Small intestine (tissue), 7 donors: Measurements from ENCODE around the gene ADAM15. TPM values are rescaled to one million over a fixed set of nuclear protein-coding genes. Genes with fewer than 3 reads are reported as not detected.

Source experiments
- DNase-seq, 2 donors: peaks; one replicate each; pipeline versions ENCODE4 v3.0.0 to v3.0.0-alpha.2; 2013
- FAIRE-seq: peaks from 2 replicates; lab custom pipeline; 2012; peaks lifted over from hg19 to GRCh38; lab: Jason Lieb, UNC
- H3K27ac ChIP-seq, 3 donors: one replicate each; pipeline ENCODE4 v1.5.1; 2013; ENCODE audit warnings: low read length in 2 of 3, mild to moderate bottlenecking in 2 of 3, control low read depth in 1 of 3, inconsistent platforms in 1 of 3, low read depth in 1 of 3, moderate library complexity in 1 of 3
- H3K27me3 ChIP-seq, 3 donors: one replicate each; pipeline ENCODE4 v1.6.1; 2013; ENCODE audit warnings: low read length in 3 of 3, inconsistent platforms in 1 of 3; ENCODE audit not compliant: control insufficient read depth in 3 of 3, insufficient read depth in 3 of 3
- H3K36me3 ChIP-seq, 3 donors: one replicate each; pipeline ENCODE4 v1.6.1; 2013; ENCODE audit warnings: low read length in 3 of 3, inconsistent platforms in 1 of 3, low read depth in 1 of 3, mild to moderate bottlenecking in 1 of 3, moderate library complexity in 1 of 3; ENCODE audit not compliant: control insufficient read depth in 3 of 3, insufficient read depth in 2 of 3
- H3K4me1 ChIP-seq, 3 donors: one replicate each; pipeline ENCODE4 v1.6.1; 2013; ENCODE audit warnings: low read length in 2 of 3, inconsistent platforms in 1 of 3, low read depth in 1 of 3, mild to moderate bottlenecking in 1 of 3, moderate library complexity in 1 of 3; ENCODE audit not compliant: control insufficient read depth in 3 of 3, insufficient read depth in 2 of 3
- H3K4me3 ChIP-seq, 3 donors: one replicate each; pipeline ENCODE4 v1.5.1; 2013; ENCODE audit warnings: low read length in 3 of 3, control low read depth in 1 of 3, inconsistent platforms in 1 of 3, low read depth in 1 of 3, mild to moderate bottlenecking in 1 of 3, moderate library complexity in 1 of 3
- H3K9me3 ChIP-seq, 2 donors: one replicate each; pipeline ENCODE4 v1.6.1; 2013; ENCODE audit warnings: low read depth in 1 of 2, low read length in 1 of 2; ENCODE audit not compliant: control insufficient read depth in 2 of 2, insufficient read depth in 1 of 2
- WGBS, 3 donors: extraction: QIAGEN DNeasy Blood & Tissue Kit; methylation state at CpG; one replicate each; pipeline ENCODE4 v1.1.7; 2013; 5-methylcytosine and 5-hydroxymethylcytosine counted together
- polyA plus RNA-seq, 4 donors: library from polyadenylated mRNA; stranded (reverse) in 3 of 4; unstranded in 1 of 4; fragments of 200-250 nt in 3 of 4; fragments of 120-200 nt in 1 of 4; gene quantifications; one replicate each; pipeline versions ENCODE4 v1.2.1 to v1.2.3, GENCODE V29; 2013
- donor health status: healthy with polysubstance abuse.
- donor health status: control.
- donor health status: control.
- donor health status: Bipolar disorder and iron deficiency.
- donor health status: healthy.

ADAM15 gene
- polyA plus RNA-seq, 4 donors = 24.9 to 206 (median 147) TPM

GRCh38 chr1:155049651-155050559 lies 1.2 kb upstream of the ADAM15 start:
- Histone ChIP-seq H3K36me3 (peaks cover 0 to 13% (median 0%) of the 10 kb centered on the region in 3 donors), H3K27ac (peak overlapping the region; percentile 88 to 97 (median 95)), H3K27me3 (no peaks in the 10 kb centered on the region), H3K4me1 (peaks cover 3 to 42% (median 4%) of the 10 kb centered on the region in 3 donors), H3K9me3 (no peaks in the 10 kb centered on the region), H3K4me3 (peak overlapping the region in 2 of 3 donors; percentile 58 to 67)
- FAIRE-seq (no peak), DNase-seq (peak in 1 of 2 donors; percentile 16)
- 15 to 19% (median 17%) methylated on average over 9 to 10 of the region's 10 CpGs for WGBS, 3 donors

- H3K27me3 ChIP-seq = no peaks in the 10 kb centered on the region
- FAIRE-seq (no peak), DNase-seq (no peak)
- peaks cover 2 to 18% (median 4%) of the 10 kb centered on the region in 3 donors for H3K36me3 ChIP-seq
- peak overlapping the region; percentile 48 to 78 (median 69) for H3K27ac ChIP-seq
- peak overlapping the region; percentile 52 to 65 (median 57) for H3K4me3 ChIP-seq
- whole genome bisulfite sequencing, 3 donors = 0 to 1% (median 1%) methylated on average over 13 to 31 of the region's 31 CpGs
- H3K9me3 ChIP-seq = no peaks in the 10 kb centered on the region
- H3K4me1 ChIP-seq = peaks cover 3 to 36% (median 4%) of the 10 kb centered on the region in 3 donors
Measured at GRCh38 chr1:155051342-155051776, 243 bp downstream of the ADAM15 start.

GRCh38 chr1:155051777-155052398 lies 772 bp downstream of the ADAM15 start:
- Histone ChIP-seq H3K4me1 (peaks cover 3 to 36% (median 4%) of the 10 kb centered on the region in 3 donors), H3K4me3 (peak overlapping the region; percentile 52 to 65 (median 57)), H3K27ac (peak overlapping the region; percentile 48 to 78 (median 69)), H3K27me3 (no peaks in the 10 kb centered on the region), H3K36me3 (peaks cover 2 to 23% (median 4%) of the 10 kb centered on the region in 3 donors), H3K9me3 (no peaks in the 10 kb centered on the region)
- DNase-seq = peak; percentile 54 to 62
- no peak for FAIRE-seq
- 1 to 3% (median 2%) methylated on average over 25 to 27 of the region's 27 CpGs for WGBS, 3 donors

- peak overlapping the region; percentile 3 to 65 (median 57) for H3K4me3 ChIP-seq
- DNase-seq (peak; percentile 50 to 72), FAIRE-seq (no peak)
- H3K27ac ChIP-seq = peak overlapping the region in 2 of 3 donors; percentile 15 to 78
- H3K36me3 ChIP-seq = peaks cover 3 to 31% (median 4%) of the 10 kb centered on the region in 3 donors
- no peaks in the 10 kb centered on the region for H3K27me3 ChIP-seq
- H3K4me1 ChIP-seq = peaks cover 3 to 36% (median 4%) of the 10 kb centered on the region in 3 donors
- 26 to 38% (median 35%) methylated on average over 12 of the region's 12 CpGs for WGBS, 3 donors
- H3K9me3 ChIP-seq = no peaks in the 10 kb centered on the region
Measured at GRCh38 chr1:155052439-155053395, 1.6 kb downstream of the ADAM15 start.

GRCh38 chr1:155053531-155054105 lies 2.5 kb downstream of the ADAM15 start:
- Histone ChIP-seq H3K27ac (no peak overlapping the region), H3K36me3 (peaks cover 4 to 40% (median 4%) of the 10 kb centered on the region in 3 donors), H3K27me3 (no peaks in the 10 kb centered on the region), H3K9me3 (no peaks in the 10 kb centered on the region), H3K4me1 (peaks cover 3 to 34% (median 3%) of the 10 kb centered on the region in 3 donors), H3K4me3 (no peak overlapping the region)
- no peak for DNase-seq
- FAIRE-seq = no peak
- 88 to 95% (median 92%) methylated on average over 7 of the region's 7 CpGs for WGBS, 3 donors

GRCh38 chr1:155057104-155057503 lies 6.0 kb downstream of the ADAM15 start:
- peaks cover 0 to 3% (median 0%) of the 10 kb centered on the region in 3 donors for H3K27me3 ChIP-seq
- DNase-seq (no peak), FAIRE-seq (no peak)
- H3K4me3 ChIP-seq = no peak overlapping the region
- WGBS, 3 donors = 95 to 97% (median 95%) methylated on average over 6 to 8 of the region's 8 CpGs
- no peak overlapping the region for H3K27ac ChIP-seq
- peaks cover 4 to 55% (median 6%) of the 10 kb centered on the region in 3 donors for H3K36me3 ChIP-seq
- peaks cover 1 to 18% (median 3%) of the 10 kb centered on the region in 3 donors for H3K4me1 ChIP-seq
- H3K9me3 ChIP-seq = no peaks in the 10 kb centered on the region

GRCh38 chr1:155057788-155058211 lies 6.7 kb downstream of the ADAM15 start:
- peaks cover 4 to 55% (median 6%) of the 10 kb centered on the region in 3 donors for H3K36me3 ChIP-seq
- peaks cover 4 to 18% (median 6%) of the 10 kb centered on the region in 3 donors for H3K4me1 ChIP-seq
- no peak overlapping the region for H3K27ac ChIP-seq
- H3K4me3 ChIP-seq = no peak overlapping the region
- H3K27me3 ChIP-seq = peaks cover 0 to 4% (median 0%) of the 10 kb centered on the region in 3 donors
- no peak for FAIRE-seq
- no peaks in the 10 kb centered on the region for H3K9me3 ChIP-seq
- DNase-seq = no peak
- 93 to 96% (median 95%) methylated on average over 13 of the region's 13 CpGs for WGBS, 3 donors
